ENCODE measurements around the gene CAPN9. TPM values are rescaled to one million over a fixed set of nuclear protein-coding genes. Genes with fewer than 3 reads are reported as not detected.
A peak's percentile ranks its signal among the peaks of the same experiment; 100 is the strongest.
"Not testable (repeated sequence)": the region's sequence is repeated elsewhere in the genome, so short reads cannot be mapped to it uniquely, and the experiment has no call there.

CAPN9 gene
- total RNA-seq, 1 donor from 2014 or later, result 0.49 TPM

- peak; percentile 83 for DNase-seq
Observed at GRCh38 chr1:230823931-230824381, 76.8 kb downstream of the CAPN9 start.

- no peak for DNase-seq
Observed at GRCh38 chr1:230824551-230824918, 77.3 kb downstream of the CAPN9 start.

GRCh38 chr1:230824919-230825721 is 77.9 kb downstream of the CAPN9 start:
- DNase-seq, result peak; percentile 66

GRCh38 chr1:230825761-230826160 is 78.6 kb downstream of the CAPN9 start:
- DNase-seq, result peak; percentile 66

DNA sequence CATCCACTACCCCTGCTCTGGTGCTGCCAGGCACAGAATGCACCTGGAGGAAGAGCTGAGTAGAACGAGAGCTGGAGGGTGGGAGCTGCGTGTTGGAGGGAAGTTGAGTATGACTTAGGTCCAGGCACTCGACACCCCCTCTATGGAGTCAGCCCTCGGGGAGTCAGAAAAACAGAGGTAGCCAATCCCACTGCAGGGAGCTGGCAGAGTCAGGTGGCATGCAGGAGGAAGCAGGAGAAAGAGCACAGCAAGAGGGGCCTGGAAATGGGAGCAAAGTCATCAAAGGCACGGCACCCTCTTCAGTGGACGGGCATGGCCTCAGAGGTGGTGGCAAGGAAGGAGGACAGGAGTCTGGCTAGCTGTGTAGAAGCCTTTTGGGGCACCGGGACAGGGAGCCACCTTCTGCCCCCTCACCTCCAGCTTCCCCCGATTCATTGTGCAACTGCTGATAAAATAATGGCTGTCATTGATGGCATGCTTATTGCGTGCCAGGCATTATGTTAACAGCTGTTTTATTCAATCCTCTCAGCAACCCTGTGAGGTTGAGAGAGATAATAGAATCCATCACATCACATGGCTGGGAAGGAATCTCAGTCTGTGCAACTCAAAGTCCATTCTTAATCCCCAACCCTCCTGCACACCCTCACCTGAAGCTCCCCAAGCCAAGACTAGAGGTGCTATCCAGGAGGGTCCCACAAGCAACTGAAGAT is 79.1 kb downstream of the CAPN9 start:
- DNase-seq, result peak; percentile 20

DNA sequence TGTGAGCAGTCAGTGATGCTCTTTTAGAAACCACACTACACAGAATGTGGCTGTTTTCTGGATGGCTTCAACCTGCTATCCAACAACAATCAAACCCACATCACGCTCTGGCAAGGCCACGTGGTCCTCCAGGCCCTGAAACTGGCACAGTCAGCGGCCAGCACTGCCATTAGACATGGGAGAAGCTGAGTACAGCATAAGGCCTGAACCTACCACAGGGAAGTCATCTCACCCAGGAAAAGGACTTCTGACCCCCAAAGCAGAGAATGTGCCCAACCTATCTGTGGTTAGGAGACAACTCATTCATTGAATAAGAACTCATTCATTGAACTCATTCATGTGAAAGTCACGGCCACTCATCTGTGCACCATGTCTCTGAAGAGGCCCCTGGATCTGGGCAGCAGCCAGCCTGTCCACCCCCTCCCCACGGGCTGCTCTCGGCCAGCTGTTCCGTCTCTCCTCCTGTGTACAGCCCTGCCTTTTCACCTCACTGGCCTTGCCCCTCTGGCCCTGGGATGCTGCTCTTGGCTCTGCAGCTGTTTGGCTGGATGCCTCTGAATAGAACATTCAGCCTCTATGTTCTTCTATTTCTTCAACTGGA is 80.0 kb downstream of the CAPN9 start:
- peak; percentile 28 for DNase-seq

- DNase-seq, result no peak
Observed at GRCh38 chr1:230827801-230828200, 80.6 kb downstream of the CAPN9 start.

GRCh38 chr1:230828421-230828820 is 81.2 kb downstream of the CAPN9 start:
- no peak for DNase-seq

- peak; percentile 85 for DNase-seq
Observed at GRCh38 chr1:230831771-230832170, 84.6 kb downstream of the CAPN9 start.

DNA sequence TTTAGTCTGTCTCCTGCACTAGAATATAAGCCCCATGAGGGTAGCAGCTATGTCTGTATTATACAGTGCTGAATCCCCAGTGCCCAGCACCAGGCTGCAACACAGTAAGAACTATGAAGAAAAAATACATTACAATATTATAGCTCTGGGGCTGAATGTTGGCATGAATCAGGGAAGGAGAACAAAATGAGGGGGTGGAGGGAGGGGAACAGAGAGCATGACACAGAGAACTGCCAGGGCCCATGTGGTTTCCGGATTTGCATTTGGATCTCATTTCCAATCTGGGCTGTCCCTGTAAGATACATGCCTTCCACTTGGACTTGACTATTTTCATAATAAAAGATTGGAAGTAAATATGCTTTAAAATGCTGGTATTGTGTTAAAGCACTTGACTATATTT is 85.3 kb downstream of the CAPN9 start:
- DNase-seq, result peak; percentile 43

DNA sequence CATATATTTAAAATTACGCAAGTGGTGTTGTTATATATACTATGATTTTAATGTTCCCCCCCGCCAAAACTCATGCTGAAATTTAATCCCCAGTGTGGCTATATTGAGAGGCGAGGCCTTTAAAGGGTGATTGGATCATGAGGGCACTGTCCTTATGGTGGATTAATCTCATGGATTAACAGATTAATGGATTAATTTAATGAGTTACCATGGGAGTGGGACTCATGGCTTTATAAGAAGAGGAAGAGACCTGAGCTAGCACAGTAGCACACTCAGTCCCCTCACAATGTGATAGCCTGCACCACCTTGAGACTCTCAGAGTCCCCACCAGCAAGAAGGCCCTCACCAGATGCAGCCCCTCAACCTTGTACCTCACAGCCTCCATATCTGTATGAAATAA is 86.3 kb downstream of the CAPN9 start:
- no peak for DNase-seq

DNA sequence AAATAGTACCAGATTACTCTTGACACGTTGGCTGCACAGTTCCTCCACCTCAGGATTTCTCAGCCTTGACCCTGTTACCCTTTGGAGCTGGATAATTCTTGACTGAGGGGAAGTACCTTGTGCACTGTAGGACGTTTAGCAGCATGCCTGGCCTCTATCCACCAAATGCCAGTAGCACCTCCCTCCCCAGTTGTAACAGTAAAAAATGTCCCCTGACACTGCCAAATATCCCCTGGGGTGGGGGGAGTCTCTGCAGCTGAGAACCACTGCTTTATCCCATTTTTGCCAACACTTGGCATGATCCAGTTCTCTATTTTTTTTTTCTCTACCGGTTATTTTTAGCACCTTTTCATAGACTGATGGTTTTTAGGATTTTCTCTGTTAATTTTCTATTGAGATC is 87.1 kb downstream of the CAPN9 start:
- DNase-seq, result no peak

GRCh38 chr1:230836347-230836746 is 89.2 kb downstream of the CAPN9 start:
- no peak for DNase-seq

- DNase-seq, result no peak
Observed at GRCh38 chr1:230836793-230837192, 89.6 kb downstream of the CAPN9 start.

DNA sequence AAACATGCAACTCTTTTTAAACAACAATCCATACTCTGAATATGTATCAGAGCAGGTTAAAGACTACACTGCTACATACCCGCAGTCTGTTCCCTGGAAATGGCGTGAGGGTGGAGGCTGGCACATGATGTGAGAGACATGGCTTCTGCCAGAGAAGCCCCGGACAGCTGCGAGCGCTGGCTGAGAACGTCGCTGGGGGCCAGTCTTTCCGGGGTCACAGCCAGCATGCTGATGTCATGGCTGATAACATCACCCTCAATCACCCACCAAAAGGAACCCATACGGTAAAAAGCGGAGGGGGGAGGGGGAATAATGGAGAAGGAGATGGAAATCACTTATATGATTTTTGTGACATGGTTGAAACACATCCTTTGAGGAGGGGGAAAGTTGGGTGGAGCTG is 92.0 kb downstream of the CAPN9 start:
- DNase-seq, result no peak

DNA sequence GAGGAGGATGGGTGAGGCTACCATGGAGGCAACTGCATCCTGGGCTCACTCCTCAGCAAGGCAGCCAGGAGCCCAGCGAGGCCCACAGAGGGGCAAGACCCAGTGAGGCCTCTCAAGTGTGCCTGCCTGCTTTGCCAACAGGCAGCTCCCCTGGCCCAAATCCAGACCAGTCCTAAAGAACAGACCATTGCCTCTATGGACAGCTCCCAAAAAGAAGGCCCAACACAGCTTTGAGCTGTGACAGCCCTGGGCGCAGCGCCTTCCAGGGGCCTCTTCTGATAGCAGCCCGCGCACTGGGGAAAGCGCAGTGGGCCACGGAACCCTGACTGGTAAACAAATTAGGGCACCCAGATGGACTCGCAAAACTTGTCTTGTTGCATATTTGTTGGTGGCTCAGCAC is 95.6 kb downstream of the CAPN9 start:
- no peak for DNase-seq

- no peak for DNase-seq
Observed at GRCh38 chr1:230843503-230844309, 96.5 kb downstream of the CAPN9 start.

DNA sequence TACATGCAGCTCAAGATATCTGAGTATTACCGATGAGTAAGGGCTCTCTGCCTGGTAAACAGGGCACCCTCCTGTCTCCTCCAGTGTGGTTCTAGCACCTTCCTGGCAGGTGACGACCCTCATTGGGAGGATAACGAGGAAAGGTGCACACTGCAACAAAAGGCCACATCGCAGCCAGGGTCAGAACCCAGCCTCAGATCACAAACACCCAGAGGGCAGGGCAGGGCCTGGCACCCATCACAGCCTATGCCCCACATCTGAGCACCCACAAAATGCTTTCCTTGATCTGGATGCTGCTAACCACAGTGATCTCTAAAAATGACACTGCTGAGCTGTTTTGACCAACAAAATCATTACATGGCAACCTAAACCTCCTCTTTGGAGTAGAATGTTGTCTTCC is 97.4 kb downstream of the CAPN9 start:
- no peak for DNase-seq

DNA sequence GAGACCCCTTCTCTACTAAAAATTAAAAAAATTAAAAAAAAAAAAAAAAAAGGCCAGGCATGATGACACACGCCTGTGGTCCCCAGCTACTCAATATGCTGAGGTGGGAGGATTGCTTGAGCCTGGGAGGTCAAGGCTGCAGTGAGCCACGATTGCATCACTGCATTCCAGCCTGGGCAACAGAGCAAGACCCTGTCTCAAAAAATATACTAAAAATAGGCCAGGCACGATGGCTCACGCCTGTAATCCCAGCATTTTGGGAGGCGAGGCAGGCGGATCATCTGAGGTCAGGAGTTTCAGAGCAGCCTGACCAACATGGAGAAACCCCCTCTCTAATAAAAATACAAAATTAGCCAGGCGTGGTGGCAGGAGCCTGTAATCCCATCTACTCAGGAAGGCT is 98.0 kb downstream of the CAPN9 start:
- DNase-seq, result not testable (repeated sequence)

DNA sequence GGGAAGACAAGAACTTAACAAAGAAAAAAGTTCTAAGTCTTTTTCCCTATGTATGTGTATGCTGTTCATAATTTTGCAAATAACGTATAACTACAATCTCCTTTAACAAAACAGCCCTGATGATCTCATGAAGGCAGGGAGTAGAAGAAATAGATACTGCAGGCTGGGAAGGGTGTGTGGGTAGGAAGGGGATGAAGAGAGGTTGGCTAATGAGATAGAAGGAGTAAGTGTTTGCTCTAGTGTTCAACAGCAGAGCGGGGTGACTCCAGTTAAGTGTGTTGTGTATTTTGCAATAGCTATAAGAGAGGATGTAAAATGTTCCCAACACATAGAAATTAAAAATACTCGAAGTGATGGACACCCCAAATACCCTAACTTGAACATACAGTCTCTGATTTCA is 101.0 kb downstream of the CAPN9 start:
- no peak for DNase-seq

DNA sequence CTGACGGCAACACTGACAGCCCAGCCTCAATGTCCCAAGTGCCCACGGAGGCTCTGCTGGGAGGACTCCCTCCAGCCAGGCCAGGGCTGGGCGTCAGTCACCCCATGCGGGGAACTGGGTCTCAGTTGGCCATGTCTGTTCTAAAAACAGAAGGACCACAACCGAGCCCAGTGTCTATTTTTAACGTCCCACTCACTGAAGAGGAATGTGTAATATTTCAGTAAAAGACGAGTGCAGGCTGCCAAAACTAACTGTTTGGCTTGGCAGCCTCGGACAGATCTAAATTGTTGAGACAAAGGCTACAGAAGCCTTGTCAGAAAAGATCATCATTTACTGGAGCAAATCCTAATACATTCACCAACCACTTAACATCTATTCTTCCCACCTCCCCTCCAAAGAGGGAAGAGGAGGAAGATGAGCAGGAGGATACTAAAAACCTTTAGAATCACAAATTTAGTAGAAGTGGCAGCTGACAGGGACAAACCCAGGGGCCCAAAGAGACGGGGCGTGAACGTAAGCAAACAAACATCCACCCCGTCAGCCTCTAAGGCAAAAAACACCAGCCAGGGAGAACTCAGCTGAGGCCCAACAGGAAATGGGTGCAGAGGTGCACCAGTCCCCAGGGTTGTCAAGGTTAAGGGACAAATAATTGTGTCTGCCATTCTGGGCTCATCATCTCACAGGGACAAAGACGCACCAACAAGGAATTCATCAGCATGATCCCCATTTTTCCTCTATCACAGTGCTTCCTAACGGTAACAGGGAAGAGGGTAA is 102.5 kb downstream of the CAPN9 start:
- DNase-seq, result peak; percentile 93

- no peak for DNase-seq
Observed at GRCh38 chr1:230850547-230850946, 103.4 kb downstream of the CAPN9 start.

Data from skin of body (tissue), 2 donors.